Dermis microvascular lymphatic vessel endothelial cell (primary cell): ENCODE measurements around the gene AATF. TPM values are rescaled to one million over a fixed set of nuclear protein-coding genes. Genes with fewer than 3 reads are reported as not detected.

Experiments
- DNase-seq, 2 donors: peaks; one replicate each; pipeline versions ENCODE4 v3.0.0 to v3.0.0-alpha.2; 2010; ENCODE audit warnings: low read depth in 2 of 2
- total RNA-seq: library from RNA; depleted of rRNA; stranded (reverse); fragments of >200 nt; gene quantifications from 2 replicates; pipeline ENCODE4 v1.2.1, GENCODE V29; 2014

AATF gene
- total RNA-seq, 1 donor from 2014 or later = 18.9 TPM

DNA sequence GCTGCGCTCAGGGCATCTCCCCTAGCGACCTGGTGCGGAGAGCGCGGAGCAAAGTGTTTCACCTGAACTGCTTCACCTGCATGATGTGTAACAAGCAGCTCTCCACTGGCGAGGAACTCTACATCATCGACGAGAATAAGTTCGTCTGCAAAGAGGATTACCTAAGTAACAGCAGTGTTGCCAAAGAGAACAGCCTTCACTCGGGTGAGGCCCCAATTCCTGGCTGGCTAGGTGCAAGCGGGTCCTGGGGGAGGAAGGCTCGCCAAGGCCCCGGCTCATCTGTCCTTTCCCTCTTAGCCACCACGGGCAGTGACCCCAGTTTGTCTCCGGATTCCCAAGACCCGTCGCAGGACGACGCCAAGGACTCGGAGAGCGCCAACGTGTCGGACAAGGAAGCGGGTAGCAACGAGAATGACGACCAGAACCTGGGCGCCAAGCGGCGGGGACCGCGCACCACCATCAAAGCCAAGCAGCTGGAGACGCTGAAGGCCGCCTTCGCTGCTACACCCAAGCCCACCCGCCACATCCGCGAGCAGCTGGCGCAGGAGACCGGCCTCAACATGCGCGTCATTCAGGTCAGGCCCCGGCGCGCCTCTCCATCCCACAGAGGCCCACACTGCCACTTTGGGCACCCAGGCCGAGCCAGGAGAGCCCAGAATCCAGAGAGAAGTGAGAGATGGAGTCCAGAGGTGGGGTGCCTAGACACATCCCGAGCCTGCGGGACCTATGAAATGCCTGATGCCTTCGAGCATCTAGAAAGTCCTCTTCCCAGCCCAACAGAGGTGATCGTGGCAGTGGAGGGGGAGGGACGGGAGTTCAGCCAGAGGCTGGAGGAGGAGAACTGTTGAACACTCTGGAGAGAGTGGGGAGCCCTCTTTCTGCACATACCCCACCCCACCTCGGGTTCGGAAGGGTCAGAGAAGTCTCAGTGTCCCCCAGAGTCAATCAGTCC, 8.2 kb upstream of the AATF start:
- DNase-seq = no peak

DNA sequence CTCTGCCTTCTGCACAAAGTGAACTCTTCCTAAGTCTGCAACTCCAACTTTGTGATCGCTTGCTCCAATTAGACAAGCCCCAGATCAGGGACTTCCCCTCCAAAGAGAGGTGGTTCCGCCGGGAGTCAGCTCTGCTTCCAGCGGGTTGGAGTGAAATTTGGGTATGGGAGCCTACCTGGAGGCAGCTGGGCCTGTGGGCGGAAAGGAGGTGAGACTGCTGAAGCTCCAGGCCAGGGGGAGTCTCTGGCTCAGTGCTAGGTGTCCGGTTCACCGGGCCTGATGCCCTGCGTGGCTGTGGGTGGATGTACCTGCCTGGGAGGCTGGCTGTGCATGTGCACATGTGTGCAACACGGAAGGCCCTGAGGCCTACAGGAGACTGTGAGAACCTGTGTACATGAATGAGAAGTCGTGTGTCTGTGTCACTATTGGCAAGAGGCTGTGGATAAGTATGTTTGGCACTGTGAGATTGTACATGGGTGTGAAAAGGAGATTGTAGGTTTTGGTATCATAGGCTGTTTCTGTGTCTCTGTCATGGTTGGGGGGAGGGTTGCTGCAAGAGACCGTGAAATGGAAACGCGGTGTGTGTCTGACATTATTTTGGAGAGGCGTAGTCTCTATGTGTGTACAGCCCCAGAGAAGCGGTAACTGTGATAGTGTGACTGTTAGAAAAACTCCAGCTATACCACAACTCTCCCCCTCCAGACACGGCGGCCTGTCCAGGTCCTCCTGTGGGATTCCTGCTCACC, 7.3 kb upstream of the AATF start:
- DNase-seq = no peak

DNA sequence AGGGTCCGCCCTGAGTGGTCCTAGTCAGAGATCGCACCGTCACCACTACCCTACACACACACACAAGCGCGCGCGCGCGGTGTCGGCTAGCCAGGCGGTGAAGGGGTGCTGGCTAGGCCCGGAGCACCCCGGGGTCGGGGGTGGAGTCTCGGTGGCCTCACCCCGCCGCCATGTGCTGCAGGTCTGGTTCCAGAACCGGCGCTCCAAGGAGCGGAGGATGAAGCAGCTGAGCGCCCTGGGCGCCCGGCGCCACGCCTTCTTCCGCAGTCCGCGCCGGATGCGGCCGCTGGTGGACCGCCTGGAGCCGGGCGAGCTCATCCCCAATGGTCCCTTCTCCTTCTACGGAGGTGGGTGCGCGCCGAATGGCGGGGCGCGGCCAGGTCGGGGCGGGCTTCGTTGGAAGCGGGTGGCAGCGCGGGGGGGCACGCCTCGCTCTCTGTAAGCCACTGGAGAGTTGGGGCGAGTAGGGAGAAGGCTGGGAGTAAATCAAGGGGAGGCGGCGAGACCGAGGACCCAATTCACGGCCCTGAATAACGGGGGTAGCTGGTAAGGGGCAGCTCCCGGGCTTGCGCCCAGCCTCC, 6.6 kb upstream of the AATF start:
- no peak for DNase-seq

DNA sequence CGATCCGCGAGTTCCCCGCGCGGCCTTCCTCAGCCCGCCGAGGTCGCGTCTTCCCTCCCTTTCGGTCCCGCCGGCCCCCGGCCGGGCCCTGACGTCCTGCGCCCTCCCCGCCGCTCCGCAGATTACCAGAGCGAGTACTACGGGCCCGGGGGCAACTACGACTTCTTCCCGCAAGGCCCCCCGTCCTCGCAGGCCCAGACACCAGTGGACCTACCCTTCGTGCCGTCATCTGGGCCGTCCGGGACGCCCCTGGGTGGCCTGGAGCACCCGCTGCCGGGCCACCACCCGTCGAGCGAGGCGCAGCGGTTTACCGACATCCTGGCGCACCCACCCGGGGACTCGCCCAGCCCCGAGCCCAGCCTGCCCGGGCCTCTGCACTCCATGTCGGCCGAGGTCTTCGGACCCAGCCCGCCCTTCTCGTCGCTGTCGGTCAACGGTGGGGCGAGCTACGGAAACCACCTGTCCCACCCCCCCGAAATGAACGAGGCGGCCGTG, 6.1 kb upstream of the AATF start:
- no peak for DNase-seq

DNA sequence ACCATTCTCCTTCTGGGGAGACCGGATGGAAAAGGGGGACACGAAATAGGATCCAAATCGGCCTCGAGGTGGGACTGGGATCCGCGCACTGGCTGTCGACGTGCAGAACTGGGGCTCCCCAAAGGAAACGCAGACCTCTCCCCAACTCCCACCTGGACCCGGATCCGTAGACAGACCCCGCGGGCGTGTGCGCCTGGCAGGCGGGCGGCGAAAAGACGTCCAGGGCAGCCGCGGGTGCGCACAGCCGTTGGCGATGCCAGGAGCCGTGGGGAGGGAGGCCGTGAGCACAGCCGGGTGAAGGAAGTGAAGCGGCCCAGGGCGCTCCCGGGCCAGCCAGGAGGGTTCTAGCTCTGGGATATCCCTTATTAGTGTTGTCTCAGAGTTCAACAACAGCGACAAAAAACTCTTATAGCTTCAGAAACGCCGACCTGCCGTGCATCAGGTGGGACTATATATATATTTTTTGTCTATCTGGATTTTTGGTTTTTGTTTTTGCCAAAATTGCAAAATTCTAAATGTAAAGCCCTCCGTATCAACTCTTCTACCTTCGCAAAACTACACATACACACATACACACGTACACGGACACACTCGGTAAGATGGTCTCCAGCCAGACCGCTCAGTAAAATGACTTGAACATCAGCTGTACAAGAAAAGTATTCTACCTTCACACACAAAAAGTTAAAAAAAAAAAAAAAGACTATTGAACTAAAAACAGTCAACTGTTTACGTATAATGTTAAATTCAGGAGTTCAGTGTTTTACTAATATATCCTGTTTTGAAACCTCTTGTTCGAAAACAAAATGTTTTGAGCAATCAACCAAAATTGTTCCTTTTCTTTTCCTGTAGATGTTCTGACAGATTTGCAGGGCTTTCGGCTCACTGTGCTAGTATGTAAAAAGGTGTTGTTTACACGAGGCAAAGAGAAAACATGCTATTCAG, 5.2 kb upstream of the AATF start:
- DNase-seq = no peak

DNA sequence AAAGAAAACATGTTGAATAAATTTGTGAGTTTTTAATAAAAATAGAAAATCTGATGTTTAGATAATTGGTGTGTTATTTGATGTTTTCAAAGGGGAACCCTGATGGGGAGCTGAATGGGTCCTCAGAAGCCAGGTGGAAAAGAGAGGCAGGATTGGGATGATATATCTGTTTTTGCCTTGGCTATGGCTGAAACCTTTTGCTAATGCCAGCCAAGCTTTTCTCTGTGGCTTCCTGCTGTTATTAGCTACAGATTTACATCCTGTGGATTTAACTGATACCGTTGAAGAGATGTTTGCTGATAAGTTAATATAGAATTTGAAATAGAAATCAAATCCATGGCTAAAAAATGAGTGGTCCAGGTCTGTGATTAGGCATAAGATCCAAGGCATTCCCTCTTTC, 4.2 kb upstream of the AATF start:
- DNase-seq = no peak

DNA sequence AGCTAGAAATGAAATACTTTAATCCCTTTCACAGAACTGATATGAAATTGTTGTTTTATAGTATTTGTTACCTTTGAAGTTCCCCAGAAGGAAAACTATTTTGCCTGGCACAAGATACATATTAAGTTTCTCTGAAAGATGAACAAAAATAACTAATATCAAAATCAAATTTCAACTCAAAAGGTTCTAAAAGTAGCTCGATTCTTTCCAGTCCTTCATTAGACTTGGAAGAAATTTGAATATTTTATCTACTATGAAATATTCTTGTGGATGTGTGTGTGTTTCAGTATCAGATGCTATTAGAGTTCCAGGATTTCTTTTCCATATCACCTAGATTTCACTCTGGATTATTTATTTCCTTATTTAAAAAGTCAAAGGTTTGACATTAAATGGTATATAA, 3.6 kb upstream of the AATF start:
- DNase-seq = no peak

DNA sequence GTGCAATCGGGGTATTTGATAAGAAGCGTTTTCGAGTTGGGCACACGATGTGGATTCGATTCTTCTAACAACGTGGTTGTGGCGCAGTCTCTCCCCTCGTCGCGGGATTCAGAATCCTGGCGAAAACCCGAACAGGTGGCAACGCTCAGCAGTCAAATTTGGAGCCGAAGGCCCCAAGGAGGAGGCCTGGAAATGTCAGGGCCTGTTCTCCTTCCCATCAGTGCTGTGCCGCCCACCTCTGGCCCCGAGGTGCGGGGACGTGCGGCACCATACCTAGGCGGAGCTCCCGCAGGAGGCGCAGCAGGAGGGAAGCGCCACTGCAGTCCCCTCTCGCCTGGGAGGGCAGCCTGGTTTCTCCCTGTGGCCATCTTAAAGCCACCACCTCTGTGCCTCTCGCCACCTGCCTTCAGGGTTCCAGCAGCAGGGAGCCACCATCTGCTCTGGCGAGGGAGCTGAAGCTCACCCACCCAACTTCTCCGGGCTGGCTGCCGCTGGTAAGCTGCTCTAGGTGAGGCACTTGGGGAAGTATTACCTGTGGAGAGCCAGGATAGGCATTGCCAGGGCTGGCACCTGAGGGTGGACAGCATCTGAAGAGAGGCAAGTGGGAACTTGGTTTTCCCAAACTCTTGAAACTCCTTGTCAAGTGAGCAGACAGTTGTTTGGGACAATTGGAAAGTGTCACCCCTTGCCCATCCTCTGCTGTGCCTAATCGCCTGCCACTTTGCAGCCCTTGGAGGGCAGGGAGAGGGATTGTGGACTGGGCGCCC, 2.6 kb upstream of the AATF start:
- DNase-seq = no peak

DNA sequence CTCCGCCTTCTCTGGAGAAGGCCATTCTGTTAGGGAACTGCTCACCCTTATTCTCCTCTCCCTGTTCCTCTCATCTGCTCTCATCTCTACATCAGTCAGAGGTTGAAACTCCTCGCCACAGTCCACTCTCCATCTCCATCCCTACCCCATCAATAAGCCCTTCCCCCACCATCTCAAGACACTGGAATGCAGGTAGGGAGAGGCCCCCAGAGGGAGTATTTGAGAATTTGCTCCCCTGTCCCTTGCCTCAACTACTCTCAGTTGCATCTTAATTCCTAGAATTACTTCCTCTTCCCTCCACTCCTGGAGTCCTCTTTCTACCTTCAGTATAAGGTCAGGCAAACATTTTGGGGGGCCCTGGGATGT, 2.0 kb upstream of the AATF start:
- no peak for DNase-seq

DNA sequence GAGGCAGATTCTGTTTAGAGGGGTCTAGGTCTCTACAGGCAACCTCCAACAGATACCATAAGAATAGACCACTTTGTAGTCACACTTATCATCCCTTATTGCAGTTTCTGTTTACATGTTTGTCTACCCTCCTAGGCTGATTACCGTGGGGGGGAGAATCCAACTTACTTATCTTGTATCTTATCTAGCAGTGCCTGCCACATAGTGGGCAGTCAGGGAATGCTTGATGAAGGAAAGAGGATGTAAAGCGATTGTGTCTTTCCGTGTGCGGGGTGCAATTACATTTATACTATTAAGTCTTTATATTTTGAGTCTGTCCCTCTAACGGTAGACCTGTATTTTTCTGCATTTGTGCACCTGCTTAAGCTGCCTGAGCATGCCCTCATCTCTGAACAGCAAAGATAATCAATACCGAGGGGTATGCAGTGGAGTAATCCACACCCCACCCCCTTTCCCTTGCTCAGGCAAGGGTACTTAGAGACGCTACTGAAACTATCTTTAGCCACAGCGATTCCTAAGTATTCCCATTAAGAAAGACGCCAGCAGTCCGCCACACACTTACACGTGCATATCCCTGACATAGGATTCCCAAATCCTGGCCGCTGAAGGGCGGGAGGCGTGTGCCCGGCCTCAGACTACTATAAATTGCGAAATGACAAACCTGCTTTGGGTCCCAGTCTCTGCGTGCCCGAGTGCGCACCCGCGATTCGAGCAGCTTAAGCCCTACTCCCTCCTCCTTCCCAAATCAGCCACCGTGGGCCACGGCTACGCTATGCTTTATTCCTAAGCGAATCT, 635 bp upstream of the AATF start:
- no peak for DNase-seq

DNA sequence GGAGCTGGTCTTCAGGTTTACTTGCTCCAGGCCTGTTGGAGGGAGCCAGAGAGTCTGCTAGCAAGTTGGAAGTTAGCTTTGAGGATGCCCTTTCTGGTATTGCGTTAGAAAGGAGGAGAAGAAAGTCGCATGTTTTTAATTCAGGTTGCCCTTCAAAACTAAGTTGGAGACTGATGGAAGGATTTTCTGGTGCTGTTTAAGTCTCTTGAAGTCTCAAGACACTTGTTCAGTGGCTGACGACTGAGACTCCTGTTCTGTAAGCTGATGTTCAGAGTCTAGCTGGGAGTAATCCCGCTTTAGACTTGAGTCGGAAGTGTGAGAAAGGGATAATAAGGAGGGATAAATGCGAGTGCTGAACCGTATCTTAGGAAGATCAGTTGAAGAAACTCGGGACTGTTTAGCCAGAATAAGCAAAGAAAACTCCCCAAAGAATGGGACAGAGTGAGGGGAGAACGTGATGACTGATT, 740 bp downstream of the AATF start:
- DNase-seq = no peak

DNA sequence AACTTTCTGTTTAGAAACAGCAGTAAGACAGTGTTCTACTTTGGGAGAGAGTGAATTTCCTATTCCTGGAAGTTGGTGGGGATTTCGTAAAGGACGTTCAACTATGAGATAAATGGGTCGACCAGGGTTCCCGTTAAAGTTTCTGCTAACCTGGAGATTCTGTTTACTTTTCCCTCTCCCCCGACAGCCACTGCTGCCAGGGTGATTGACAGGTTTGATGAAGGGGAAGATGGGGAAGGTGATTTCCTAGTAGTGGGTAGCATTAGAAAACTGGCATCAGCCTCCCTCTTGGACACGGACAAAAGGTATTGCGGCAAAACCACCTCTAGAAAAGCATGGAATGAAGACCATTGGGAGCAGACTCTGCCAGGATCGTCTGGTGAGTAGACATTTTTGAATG, 1.3 kb downstream of the AATF start:
- no peak for DNase-seq

DNA sequence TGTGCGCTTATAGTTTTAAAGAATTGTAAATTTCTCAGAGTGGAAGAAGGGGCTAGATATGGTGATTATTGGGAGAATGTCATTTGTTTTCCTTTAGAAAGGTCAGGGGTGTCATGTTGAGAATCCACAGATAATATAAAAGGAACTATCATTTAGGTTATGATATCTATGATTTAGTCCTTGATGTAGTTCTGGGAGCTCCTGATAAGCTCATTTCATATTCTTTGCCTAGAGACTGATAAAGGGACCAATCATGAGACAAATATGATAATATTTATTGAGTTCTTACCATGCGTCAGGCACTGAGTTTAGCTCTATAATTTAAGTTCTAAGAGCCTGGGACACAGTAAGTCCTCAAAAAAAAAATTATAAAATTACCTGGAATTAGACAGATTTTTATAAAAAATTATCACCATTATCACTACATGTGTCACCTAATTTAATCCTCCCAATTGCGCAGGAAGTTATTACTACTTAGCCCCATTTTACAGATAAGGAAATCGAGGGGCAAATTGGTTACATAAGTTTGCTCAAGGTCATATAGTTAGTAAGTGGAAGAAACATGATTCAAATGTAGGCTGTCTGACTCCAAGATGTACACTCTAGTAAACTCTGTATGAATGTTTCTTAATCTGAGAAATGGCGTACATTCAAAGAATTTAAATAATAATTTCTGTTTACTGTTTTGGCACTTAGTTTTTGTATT, 2.5 kb downstream of the AATF start:
- DNase-seq = no peak

DNA sequence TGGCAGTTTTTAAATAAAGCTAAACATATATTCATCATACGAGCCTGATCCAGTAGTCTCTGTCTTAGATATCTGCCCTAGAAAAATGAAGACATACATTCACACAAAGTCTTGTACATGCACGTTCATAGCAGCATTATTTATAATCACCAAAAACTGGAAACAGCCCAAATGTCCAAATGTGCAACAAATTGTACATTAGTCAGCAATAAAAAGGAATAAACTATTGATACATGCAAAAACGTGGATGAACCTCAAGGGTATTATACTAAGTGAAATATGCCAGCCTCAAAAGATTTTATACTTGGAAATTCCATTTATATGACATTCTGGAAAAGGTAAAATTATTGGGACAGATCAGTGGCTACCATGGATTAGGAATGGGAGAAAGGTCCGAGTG, 22.8 kb downstream of the AATF start:
- no peak for DNase-seq

DNA sequence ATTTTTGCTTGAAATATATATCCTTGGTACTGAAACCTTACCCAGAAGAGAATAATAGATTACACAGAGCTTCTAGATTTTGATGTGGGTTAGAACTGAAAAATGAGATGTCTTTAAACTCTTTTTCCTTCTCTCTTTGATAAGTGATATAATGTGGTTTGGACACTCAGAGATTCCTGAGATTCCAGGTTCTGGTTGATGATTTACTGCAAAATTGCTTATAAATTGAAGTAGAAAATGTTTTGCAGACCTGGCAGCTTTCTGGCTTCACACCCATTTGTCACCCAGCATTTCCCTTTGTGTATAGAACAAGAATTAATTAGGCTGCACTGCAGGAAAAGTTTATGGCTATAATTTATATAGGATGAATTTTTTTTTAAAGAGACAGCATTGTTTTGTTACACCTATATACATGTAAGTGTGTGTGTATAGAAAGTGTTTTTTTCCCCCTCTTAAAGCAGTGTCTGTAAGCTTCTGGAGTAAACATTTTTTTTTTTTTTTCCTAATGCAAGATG, 23.5 kb downstream of the AATF start:
- DNase-seq = no peak

DNA sequence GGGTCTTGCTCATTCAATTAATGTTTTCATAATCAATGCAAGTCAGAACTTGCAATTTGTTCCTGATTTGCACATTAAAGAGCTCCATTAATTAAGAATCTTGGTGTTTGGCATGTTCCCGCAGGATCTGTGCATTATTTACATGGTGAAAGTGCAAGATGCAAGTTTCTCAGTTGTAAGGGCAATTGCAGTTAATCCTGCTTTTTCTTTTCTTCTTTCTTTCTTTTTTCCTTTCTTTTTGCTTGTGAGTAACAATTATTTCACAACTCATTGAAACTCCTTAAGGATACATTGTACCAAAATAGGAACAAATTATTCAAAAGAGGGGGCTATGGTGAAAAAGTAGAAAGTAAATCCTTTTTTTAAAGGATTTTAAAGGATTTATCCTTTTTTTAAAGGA, 24.2 kb downstream of the AATF start:
- no peak for DNase-seq

DNA sequence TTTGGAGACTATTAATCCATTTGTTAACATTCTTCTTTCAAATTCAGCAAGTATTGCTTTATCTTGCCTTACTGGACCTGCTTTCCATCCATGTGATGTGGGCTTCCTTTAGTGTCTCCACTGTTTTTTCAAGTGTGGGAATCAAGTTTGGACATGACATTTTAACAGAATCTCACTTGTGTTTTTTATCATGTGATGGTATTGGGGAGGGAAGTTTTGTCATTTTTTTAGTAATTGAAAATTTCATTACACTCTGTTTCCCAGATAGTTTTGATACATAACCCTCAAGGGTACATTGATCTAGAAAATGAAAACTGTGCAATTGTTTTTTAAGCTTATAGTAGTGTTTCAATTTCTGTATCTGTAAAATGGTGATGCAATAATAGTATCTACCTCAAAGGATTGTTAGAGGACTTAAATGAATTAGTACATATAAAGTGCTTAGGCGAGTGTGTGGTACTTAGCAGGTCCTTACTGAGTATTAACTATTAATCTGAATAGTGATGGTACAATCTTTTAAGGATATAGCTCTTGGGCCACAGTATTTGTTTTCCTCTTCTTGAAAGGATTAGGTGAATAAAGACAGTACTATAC, 27.3 kb downstream of the AATF start:
- DNase-seq = no peak

DNA sequence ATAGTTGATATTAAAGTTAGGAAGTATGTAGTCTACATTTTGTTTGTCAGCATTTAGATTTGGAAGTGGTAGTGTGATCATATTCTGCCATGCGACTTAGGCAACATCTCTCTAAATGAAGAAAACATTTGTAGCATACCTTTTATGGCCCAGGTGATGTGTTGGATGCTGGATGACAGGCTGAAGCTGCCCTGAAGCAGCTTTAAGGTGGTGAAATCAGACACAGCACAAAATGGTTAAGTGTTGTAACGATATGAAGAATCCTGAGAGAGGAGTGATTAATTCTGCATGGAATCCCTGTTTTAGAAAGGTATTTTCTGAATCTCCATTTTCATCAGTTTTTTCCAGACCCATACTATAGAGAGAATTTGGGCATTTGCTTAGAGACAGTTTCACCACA, 28.3 kb downstream of the AATF start:
- no peak for DNase-seq
